ENCODE measurements around the gene POLR3A. TPM values are rescaled to one million over a fixed set of nuclear protein-coding genes. Genes with fewer than 3 reads are reported as not detected.

POLR3A gene
- total and polyA plus RNA-seq, 8 donors: 14.0 to 19.5 (median 17.6) TPM

GRCh38 chr10:77922566-77923179, 106.6 kb downstream of the POLR3A start:
- no peak for ATAC-seq
- Histone ChIP-seq H3K4me1 (peaks cover 11 to 22% of the 10 kb centered on the region in 2 donors), H3K9me3 (no peaks in the 10 kb centered on the region), H3K4me3 (no peak overlapping the region), H3K27ac (no peak overlapping the region), H3K27me3 (peaks cover 0 to 31% of the 10 kb centered on the region in 2 donors), H3K36me3 (no peaks in the 10 kb centered on the region)
- intact Hi-C loops (cut with DNase I): no loop called here
- TF ChIP-seq CTCF (IDR thresholded peaks at IDR 0.05): no peak
- DNase-seq: no peak

- H3K27me3 ChIP-seq: peaks cover 0 to 25% of the 10 kb centered on the region in 2 donors
- DNase-seq (no peak), ATAC-seq (no peak)
- H3K4me3 ChIP-seq: no peak overlapping the region
- no peaks in the 10 kb centered on the region for H3K36me3 ChIP-seq
- no peak overlapping the region for H3K27ac ChIP-seq
- no peaks in the 10 kb centered on the region for H3K9me3 ChIP-seq
- peaks cover 7 to 17% of the 10 kb centered on the region in 2 donors for H3K4me1 ChIP-seq
- TF ChIP-seq CTCF (IDR thresholded peaks at IDR 0.05): no peak
- intact Hi-C loops (cut with DNase I): no loop called here
Measured at GRCh38 chr10:77922055-77922454, 107.3 kb downstream of the POLR3A start.

- H3K36me3 ChIP-seq: no peaks in the 10 kb centered on the region
- H3K9me3 ChIP-seq: no peaks in the 10 kb centered on the region
- no peak for DNase-seq
- H3K4me1 ChIP-seq: peaks cover 7 to 15% of the 10 kb centered on the region in 2 donors
- TF ChIP-seq CTCF (IDR thresholded peaks at IDR 0.05): no peak
- no peak overlapping the region for H3K4me3 ChIP-seq
- peaks cover 0 to 19% of the 10 kb centered on the region in 2 donors for H3K27me3 ChIP-seq
- no peak for ATAC-seq
- no peak overlapping the region for H3K27ac ChIP-seq
- intact Hi-C loops (cut with DNase I): no loop called here
Measured at GRCh38 chr10:77921395-77921794, 107.9 kb downstream of the POLR3A start.

GRCh38 chr10:77920495-77920894, 108.8 kb downstream of the POLR3A start:
- Histone ChIP-seq H3K36me3 (no peaks in the 10 kb centered on the region), H3K9me3 (no peaks in the 10 kb centered on the region), H3K4me3 (no peak overlapping the region), H3K27ac (no peak overlapping the region), H3K27me3 (peaks cover 0 to 10% of the 10 kb centered on the region in 2 donors), H3K4me1 (peaks cover 7 to 8% of the 10 kb centered on the region in 2 donors)
- no peak for TF ChIP-seq CTCF (IDR thresholded peaks at IDR 0.05)
- no peak for ATAC-seq
- intact Hi-C loops (cut with DNase I): no loop called here
- no peak for DNase-seq

- H3K4me3 ChIP-seq: no peak overlapping the region
- no peak overlapping the region for H3K27ac ChIP-seq
- ATAC-seq (peak; percentile 53), DNase-seq (no peak)
- H3K4me1 ChIP-seq: peaks cover under 1 to 2% of the 10 kb centered on the region in 2 donors
- no peaks in the 10 kb centered on the region for H3K9me3 ChIP-seq
- TF ChIP-seq CTCF (IDR thresholded peaks at IDR 0.05): no peak
- peaks cover 0 to 3% of the 10 kb centered on the region in 2 donors for H3K27me3 ChIP-seq
- H3K36me3 ChIP-seq: no peaks in the 10 kb centered on the region
- intact Hi-C loops (cut with DNase I): no loop called here
Measured at GRCh38 chr10:77919713-77920108, 109.6 kb downstream of the POLR3A start.

Other genes starting within 250 kb of the POLR3A start
- 10 to 100 TPM; 17.0 to 28.4 TPM for gene DLG5, start 102.8 kb downstream of the POLR3A start, total RNA-seq
- 10 to 100 TPM; 47.7 to 53.4 (median 50.4) TPM for gene DLG5, start 102.8 kb downstream of the POLR3A start, polyA plus RNA-seq (ENCODE audit: insufficient read length in 6 of 6)
- gene RPS24, start 4.3 kb upstream of the POLR3A start, total RNA-seq: 1,000 to 10,000 TPM; 1,239 to 1,263 TPM
- gene RPS24, start 4.3 kb upstream of the POLR3A start, polyA plus RNA-seq (ENCODE audit: insufficient read length in 6 of 6): 1,000 to 10,000 TPM; 3,211 to 4,429 (median 3,907) TPM